Measurements from ENCODE around the gene DHRS12.
"Not testable (repeated sequence)": the region's sequence is repeated elsewhere in the genome, so short reads cannot be mapped to it uniquely, and the experiment has no call there.

Gene DHRS12

GRCh38 chr13:51827254-51827653, 23.3 kb upstream of the DHRS12 start:
- no peak for DNase-seq (ENCODE audit: low read depth)

DNA sequence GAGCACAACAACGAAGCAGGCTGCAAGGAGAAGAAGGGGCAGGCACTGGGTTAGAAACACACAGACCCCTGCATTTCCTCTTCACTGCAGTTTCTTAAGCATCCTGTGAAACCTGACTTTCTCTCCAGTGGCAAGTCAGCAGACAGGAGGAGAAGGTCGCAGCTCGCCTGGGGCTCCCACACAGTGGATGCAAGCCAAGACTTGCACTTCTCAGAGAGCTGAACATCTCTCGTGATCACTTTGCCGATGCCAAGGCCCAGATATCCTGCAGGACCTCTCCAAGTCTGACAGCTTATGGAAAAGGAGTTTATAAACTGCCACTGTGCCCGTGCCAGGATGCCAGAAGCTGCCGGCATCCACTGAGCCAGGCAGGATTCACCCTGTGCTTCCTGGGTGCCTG, 22.6 kb upstream of the DHRS12 start:
- no peak for DNase-seq (ENCODE audit: low read depth)

DNA sequence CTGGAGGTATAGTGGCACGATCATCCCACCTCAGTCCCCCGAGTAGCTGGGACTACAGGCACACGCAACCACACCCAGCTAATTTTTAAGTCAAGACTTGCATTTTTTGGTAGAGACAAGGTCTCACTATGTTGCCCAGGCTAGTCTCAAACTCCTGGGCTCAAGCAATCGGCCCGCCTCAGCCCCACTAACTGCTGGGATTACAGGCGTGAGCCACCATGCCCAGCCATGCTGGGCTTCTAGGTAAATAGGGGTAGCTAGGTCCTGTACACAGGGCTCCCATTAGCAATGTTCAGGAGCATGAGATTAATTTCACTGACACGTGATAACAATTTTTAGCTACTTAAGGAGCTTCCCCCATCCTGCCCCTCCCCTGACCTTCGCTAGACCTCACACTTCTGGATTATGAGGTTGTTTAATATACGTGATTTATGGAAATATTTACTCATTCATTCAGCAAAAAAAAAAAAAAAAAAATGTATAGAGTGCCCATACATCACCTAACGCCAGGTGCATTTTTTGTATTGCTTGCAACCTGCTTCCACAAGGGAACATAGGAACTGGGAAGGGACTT, 21.8 kb upstream of the DHRS12 start:
- no peak for DNase-seq (ENCODE audit: low read depth)

DNA sequence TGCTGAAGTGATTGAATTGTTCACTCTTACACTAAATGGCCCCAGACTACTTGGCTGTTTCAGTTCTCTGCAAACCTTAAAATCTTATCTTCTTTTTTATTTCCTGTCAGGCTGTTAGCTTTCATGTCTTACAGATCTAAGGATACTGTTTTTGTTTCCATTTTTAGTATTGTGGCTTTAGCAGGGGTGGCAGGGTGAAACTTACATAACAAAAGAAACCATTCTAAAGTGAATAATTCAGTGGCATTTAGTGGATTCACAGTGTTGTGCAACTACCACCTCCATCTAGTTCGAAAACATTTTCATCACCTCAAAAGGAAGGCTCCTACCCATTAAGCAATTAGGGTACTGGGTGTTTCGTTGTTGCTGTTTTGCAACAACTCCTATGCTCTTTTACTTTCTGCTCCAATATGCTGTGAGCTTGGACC, 21.2 kb upstream of the DHRS12 start:
- DNase-seq (ENCODE audit: low read depth) = no peak

DNA sequence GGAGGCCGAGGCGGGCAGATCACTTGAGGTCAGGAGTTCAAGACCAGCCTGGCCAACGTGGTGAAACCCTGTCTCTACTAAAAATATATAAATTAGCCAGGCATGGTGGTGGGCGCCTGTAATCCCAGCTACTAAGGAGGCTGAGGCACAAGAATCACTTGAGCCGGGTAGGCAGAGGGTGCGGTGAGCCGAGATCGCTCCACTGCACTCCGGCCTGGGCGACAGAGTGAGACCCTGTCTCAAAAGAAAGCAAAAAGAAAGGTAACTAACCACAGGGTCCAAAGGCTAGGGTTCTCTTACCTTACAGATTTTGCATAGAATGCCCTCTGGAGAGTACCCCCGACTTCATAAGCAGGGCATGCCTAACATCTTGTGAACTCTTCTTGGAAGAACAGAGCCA, 20.7 kb upstream of the DHRS12 start:
- DNase-seq (ENCODE audit: low read depth) = not testable (repeated sequence)

- no peak for DNase-seq (ENCODE audit: low read depth)
These were observed 19.9 kb upstream of the DHRS12 start for GRCh38 chr13:51823863-51824262.

DNA sequence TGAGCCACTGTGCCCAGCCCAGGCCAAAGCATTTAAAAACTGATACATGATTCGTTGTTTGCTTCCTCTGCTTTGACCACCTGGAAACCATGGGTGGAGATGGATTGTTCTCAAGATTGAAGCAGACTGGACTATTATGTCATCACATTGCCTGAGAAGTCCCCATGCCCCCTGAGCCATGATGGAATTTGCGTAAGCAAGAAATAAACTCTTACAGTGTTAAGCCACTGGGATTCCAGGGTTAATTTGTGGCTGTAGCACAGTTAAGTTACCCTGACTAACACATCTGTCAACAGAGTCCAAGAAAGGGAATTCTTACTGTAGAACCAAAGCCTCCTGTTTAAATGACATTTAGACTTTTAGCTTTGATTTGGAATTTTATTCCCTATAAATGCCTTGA, 19.4 kb upstream of the DHRS12 start:
- DNase-seq (ENCODE audit: low read depth) = no peak

DNA sequence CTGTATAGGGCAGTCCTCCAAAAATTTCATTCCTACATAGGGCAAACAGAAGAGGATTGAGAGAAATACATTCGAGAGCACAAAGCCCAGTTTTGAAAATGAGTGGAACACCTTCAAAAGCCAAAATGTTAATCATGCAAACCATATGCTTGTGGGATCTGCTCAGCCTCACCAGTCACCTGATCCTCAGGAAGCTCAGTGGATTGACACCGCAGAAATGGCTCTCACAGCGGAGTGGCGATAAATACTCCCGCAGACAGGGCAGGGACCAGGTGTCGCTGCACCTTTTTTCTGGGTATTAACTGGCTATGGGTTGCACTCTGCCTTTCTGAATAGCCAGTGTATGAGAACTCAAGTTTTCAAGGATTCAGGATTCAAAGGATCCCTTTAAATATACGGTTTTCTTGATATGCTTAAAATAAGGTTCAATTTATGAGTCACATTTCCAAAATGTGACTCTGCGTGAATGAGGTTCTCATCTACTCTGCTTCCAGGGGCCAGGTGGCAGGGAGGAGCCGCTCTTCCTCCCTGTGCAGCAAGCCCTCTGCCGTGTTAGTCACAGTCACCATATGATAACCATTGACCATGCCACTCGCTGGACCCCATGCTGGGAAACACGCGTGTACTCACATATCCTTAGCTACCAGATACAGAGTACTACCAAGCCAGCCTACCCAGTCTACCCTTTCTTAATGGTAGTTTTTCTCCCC, 18.3 kb upstream of the DHRS12 start:
- DNase-seq (ENCODE audit: low read depth) = no peak

DNA sequence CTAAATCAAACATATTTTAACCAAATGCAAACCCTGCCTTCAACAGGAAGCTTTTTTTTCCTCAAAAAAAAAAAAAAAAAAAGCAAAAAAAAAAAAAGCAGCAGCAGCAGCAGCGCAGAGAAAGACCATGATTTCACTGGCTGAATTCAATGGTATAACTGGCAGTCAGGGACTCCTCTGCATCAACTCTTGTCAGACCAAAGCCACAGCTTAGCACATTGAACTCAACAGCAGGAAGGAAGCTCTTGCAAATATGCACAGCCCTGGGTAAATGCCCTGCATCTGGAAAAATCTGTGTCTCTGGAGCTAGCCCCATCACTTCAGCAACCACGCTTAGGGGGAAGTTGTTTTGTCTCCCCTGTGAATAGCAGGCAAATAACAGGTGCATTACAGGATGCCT, 17.6 kb upstream of the DHRS12 start:
- no peak for DNase-seq (ENCODE audit: low read depth)

GRCh38 chr13:51820016-51820597, 16.1 kb upstream of the DHRS12 start:
- DNase-seq (ENCODE audit: low read depth) = no peak

- DNase-seq (ENCODE audit: low read depth) = no peak
These were observed 15.6 kb upstream of the DHRS12 start for GRCh38 chr13:51819544-51819943.

GRCh38 chr13:51818781-51819511, 15.0 kb upstream of the DHRS12 start:
- DNase-seq (ENCODE audit: low read depth) = no peak

GRCh38 chr13:51818276-51818675, 14.3 kb upstream of the DHRS12 start:
- no peak for DNase-seq (ENCODE audit: low read depth)

- no peak for DNase-seq (ENCODE audit: low read depth)
These were observed 13.8 kb upstream of the DHRS12 start for GRCh38 chr13:51817717-51818116.

DNA sequence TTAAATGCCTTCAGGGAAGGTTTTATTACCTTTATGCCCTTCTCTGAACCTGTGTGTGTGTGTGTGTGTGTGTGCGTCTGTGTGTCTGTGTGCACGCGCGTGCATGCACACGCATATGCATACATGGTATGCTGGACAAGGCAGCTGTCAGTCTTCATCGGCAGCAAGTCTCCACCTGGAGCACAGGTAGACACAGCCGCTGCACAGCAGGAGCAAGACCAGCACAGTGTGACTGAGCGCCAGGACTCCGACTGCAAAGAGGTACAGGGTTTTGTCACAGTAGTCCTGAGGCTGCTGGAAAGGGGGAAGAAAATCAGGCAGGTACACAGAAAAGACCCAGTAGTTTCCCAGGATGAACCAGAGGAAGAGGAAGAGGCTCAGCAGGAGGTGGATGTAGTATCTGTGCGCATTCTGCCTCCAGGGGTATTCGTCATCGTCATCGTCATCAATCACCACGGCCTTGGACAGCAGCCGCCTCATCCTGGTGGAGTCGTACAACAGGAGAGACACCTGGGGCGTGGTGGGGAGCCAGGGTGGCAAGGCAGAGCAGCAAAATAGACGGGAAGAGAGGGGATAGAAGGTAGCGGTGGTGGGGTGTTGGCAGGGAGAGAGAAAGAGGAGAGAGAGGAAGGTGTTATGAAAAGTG, 12.8 kb upstream of the DHRS12 start:
- no peak for DNase-seq (ENCODE audit: low read depth)

DNA sequence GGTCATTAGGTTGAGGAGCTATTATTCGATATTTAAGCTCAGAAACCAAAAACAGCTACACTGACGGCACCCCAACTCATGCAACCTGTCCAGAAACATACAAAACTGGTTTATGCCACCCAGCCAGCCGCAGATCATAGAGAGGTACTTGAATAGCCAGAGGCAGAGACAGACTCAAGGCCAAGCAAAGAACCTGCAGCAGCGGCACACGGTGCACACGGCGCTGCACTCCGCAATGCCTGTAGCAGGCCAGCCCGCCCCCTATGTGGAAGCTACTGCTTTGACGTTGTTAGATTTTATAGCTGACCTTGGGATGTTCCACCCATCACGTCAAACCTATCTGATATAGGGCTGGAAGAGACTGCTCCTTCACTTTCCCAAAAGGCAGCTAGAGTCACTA, 11.9 kb upstream of the DHRS12 start:
- DNase-seq (ENCODE audit: low read depth) = no peak

GRCh38 chr13:51814825-51815650, 11.1 kb upstream of the DHRS12 start:
- DNase-seq (ENCODE audit: low read depth) = peak; percentile 66

- no peak for DNase-seq (ENCODE audit: low read depth)
These were observed 10.1 kb upstream of the DHRS12 start for GRCh38 chr13:51814071-51814470.

DNA sequence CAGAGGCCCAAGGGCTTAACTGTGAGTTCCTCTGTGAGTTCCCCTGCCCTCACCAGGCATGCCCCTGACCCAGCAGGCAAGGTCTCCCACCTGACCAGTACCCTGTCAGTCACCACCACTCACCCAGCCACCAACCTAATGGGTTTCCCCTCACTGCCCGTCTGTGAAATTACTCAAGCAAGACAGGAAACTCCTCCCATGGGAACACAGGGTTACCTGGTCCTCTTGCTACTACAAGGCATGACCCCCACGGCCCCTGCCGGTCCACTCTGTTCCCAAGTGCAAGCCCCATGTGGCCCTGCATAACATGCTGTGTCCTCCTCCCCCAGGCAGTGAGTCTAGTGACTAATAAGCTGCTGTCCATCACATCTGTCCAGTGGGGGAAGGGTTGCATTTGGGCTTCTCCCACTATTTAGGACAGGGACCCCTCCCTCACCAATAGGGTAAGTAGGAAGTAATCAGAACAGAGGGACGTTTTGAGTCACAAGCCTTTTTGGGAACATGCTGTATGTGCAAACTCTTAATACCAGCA, 8.0 kb upstream of the DHRS12 start:
- DNase-seq (ENCODE audit: low read depth) = no peak

DNA sequence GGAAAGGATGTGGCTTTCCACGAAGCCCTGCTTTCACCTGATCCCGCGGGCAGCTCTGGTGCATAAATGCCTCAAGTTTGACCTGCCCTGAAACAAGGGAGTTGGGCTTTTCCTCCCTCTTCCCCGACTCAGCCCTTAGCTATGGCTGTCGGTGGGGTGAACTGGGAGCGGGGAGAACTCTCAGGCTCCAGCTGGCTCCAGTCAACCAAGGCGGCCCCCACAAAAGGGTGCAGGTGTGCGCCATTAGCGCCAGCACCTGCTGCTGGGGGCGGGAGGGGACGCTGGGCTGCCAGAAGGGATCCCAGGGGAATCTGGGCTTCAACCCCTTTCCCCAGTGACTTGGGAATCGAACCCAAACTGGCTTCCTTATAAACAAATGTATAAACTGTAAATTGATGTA, 7.1 kb upstream of the DHRS12 start:
- DNase-seq (ENCODE audit: low read depth) = no peak

DNA sequence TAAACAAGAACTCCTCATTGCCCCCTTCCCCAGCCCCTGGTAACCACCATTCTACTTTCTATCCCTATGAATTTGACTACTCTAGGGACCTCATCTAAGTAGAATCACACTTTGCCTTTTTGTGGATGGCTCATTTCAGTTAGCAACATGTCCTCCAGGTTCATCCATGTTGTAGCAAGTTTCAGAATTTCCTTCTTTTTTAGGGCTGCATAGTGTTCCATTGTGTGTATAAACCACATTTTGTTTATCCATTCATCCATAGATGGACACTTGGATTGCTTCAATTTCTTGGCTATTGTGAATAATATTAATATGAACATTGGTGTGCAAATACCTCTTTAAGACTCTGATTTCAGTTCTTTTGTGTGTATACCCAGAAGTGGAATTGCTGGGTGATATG, 4.8 kb upstream of the DHRS12 start:
- DNase-seq (ENCODE audit: low read depth) = no peak
